GM19099 (cell line): ENCODE data around the gene F13A1.

ENCODE experiments used
- POLR2A ChIP-seq: IDR thresholded peaks from 3 replicates; pipeline ENCODE4 v1.6.1; 2011; ENCODE audit warnings: low read depth; ENCODE audit not compliant: insufficient read length; ENCODE audit errors: extremely low read depth

The F13A1 gene

GRCh38 chr6:6125495-6125894 is 195.0 kb downstream of the F13A1 start:
- no peak for TF ChIP-seq POLR2A

GRCh38 chr6:6123803-6124202 is 196.7 kb downstream of the F13A1 start:
- TF ChIP-seq POLR2A = no peak

GRCh38 chr6:6121943-6122342 is 198.5 kb downstream of the F13A1 start:
- no peak for TF ChIP-seq POLR2A

- TF ChIP-seq POLR2A = no peak
Observed at GRCh38 chr6:6105472-6106036, 214.9 kb downstream of the F13A1 start.
